ENCODE results near the gene PROCR.
"Not testable (repeated sequence)": the region's sequence is repeated elsewhere in the genome, so short reads cannot be mapped to it uniquely, and the experiment has no call there.

The PROCR gene

GRCh38 chr20:35171753-35172433 lies at the start of gene PROCR:
PROCR (plus strand) TSS chr20:35172072; CDS start chr20:35172155, 83 bp downstream.
- DNase-seq (ENCODE audit: low read depth), result peak; percentile 73

GRCh38 chr20:35122756-35123405 lies 49.0 kb upstream of the PROCR start:
- no peak for DNase-seq (ENCODE audit: low read depth)

GRCh38 chr20:35125753-35126152 lies 46.1 kb upstream of the PROCR start:
- no peak for DNase-seq (ENCODE audit: low read depth)

- no peak for DNase-seq (ENCODE audit: low read depth)
Observed at GRCh38 chr20:35129647-35130069, 42.2 kb upstream of the PROCR start.

GRCh38 chr20:35131934-35132333 lies 39.9 kb upstream of the PROCR start:
- no peak for DNase-seq (ENCODE audit: low read depth)

GRCh38 chr20:35133031-35133430 lies 38.8 kb upstream of the PROCR start:
- DNase-seq (ENCODE audit: low read depth), result no peak

GRCh38 chr20:35133735-35134134 lies 38.1 kb upstream of the PROCR start:
- no peak for DNase-seq (ENCODE audit: low read depth)

- no peak for DNase-seq (ENCODE audit: low read depth)
Observed at GRCh38 chr20:35134472-35134871, 37.4 kb upstream of the PROCR start.

GRCh38 chr20:35134880-35135279 lies 37.0 kb upstream of the PROCR start:
- DNase-seq (ENCODE audit: low read depth), result no peak

- no peak for DNase-seq (ENCODE audit: low read depth)
Observed at GRCh38 chr20:35135867-35136586, 35.8 kb upstream of the PROCR start.

GRCh38 chr20:35144694-35145093 lies 27.2 kb upstream of the PROCR start:
- DNase-seq (ENCODE audit: low read depth), result no peak

- peak; percentile 36 for DNase-seq (ENCODE audit: low read depth)
Observed at GRCh38 chr20:35145141-35145564, 26.7 kb upstream of the PROCR start.

GRCh38 chr20:35146299-35146919 lies 25.5 kb upstream of the PROCR start:
- no peak for DNase-seq (ENCODE audit: low read depth)

GRCh38 chr20:35146920-35147574 lies 24.8 kb upstream of the PROCR start, which contains the start of gene EDEM2:
EDEM2 (minus strand) TSS chr20:35147336; CDS start chr20:35147258, 78 bp downstream.
- peak; percentile 93 for DNase-seq (ENCODE audit: low read depth)

- DNase-seq (ENCODE audit: low read depth), result not testable (repeated sequence)
Observed at GRCh38 chr20:35147575-35148071, 24.2 kb upstream of the PROCR start.

- DNase-seq (ENCODE audit: low read depth), result no peak
Observed at GRCh38 chr20:35150846-35151579, 20.9 kb upstream of the PROCR start.

GRCh38 chr20:35151736-35152135 lies 20.1 kb upstream of the PROCR start:
- peak; percentile 39 for DNase-seq (ENCODE audit: low read depth)

GRCh38 chr20:35155936-35156335 lies 15.9 kb upstream of the PROCR start:
- no peak for DNase-seq (ENCODE audit: low read depth)

- DNase-seq (ENCODE audit: low read depth), result no peak
Observed at GRCh38 chr20:35156978-35157377, 14.9 kb upstream of the PROCR start.

- not testable (repeated sequence) for DNase-seq (ENCODE audit: low read depth)
Observed at GRCh38 chr20:35160341-35160740, 11.5 kb upstream of the PROCR start.

GRCh38 chr20:35164531-35164930 lies 7.3 kb upstream of the PROCR start:
- DNase-seq (ENCODE audit: low read depth), result not testable (repeated sequence)

Measured in fibroblast of the conjunctiva (primary cell).